Activated naive CD8-positive, alpha-beta T cell treated with anti-CD3 and anti-CD28 coated beads, Interleukin-2, amount 10 ng/mL, durations not matched to agents 7 days and 5 days (primary cell): ENCODE measurements around the gene TMEM221. TPM values are rescaled to one million over a fixed set of nuclear protein-coding genes. Genes with fewer than 3 reads are reported as not detected.
A peak's percentile ranks its signal among the peaks of the same experiment; 100 is the strongest.

Source experiments
- ATAC-seq: fragments of 150-1000 bp; cut with Tn5 transposase; one replicate; pipeline ENCODE4 v1.10.0; 2021; ENCODE audit warnings: low read depth, moderate library complexity
- POLR2A ChIA-PET: fragments of 350-600 bp; sonication (Branson Sonifier 250); formaldehyde crosslinking; loops from one replicate; lab custom pipeline; 2021; ENCODE audit warnings: antibody characterized with exemption; lab: Charles Lee
- DNase-seq: peaks from one replicate; pipeline ENCODE4 v3.0.0; 2021
- H3K27ac Mint-ChIP-seq: one replicate; pipeline ENCODE4 v1.8.0; 2022; ENCODE audit warnings: mild to moderate bottlenecking, mixed read lengths
- H3K27me3 Mint-ChIP-seq: one replicate; pipeline ENCODE4 v1.8.0; 2022; ENCODE audit warnings: mild to moderate bottlenecking, moderate library complexity, mixed read lengths
- H3K36me3 Mint-ChIP-seq: one replicate; pipeline ENCODE4 v1.8.0; 2021; ENCODE audit warnings: mild to moderate bottlenecking, mixed read lengths
- H3K4me1 Mint-ChIP-seq: one replicate; pipeline ENCODE4 v1.8.0; 2021; ENCODE audit warnings: mixed read lengths
- H3K4me3 Mint-ChIP-seq: one replicate; pipeline ENCODE4 v1.8.0; 2022; ENCODE audit warnings: mild to moderate bottlenecking, moderate library complexity, mixed read lengths
- H3K9me3 Mint-ChIP-seq: one replicate; pipeline ENCODE4 v1.8.0; 2021; ENCODE audit warnings: mixed read lengths
- total RNA-seq, 2 experiments: library from RNA; stranded (reverse); gene quantifications; one replicate each; pipeline ENCODE4 v1.2.3, GENCODE V29; 2021

TMEM221 gene
- total RNA-seq, 2 experiments from 2014 or later: not detected

DNA sequence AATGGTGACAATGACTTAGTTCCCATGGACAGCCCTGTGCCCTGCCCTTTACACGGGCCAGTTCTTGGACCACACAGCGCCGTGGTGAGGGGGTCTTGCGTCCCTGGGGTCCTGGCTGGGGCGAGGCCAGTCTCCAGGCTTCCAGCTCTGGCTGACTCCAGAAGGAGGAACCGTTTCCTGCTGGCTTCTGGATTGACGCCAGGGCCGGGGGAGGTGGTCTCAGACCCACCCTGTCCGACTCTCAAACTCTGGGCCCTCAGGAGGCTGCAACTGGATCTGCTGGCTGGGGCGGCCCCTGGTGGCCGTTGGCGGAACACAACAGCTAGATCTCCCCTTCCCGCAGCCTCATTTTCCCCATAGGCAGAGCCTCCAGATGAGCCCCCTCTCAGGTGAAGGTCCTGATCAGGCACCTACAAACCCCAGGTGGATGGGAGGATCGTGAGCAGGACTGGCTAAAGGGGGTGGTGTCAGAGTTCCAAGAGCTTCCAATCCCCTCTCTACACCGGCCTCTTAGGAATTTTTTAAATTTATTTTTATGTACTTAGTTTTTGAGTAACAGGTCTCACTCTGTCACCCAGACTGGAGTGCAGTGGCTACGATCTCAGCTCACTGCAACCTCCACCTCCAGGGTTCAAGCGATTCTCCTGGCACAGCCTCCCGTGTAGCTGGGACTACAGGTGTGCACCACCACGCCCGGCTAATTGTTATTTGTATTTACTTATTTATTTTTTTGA is 62.4 kb downstream of the TMEM221 start:
- Mint-ChIP-seq H3K4me1 (peaks cover 8% of the 10 kb centered on the region), H3K27ac (no peak overlapping the region), H3K9me3 (no peaks in the 10 kb centered on the region), H3K27me3 (peaks cover 29% of the 10 kb centered on the region), H3K36me3 (no peaks in the 10 kb centered on the region), H3K4me3 (no peak overlapping the region)
- peak; percentile 78 for DNase-seq
- ATAC-seq: peak; percentile 53
- POLR2A ChIA-PET: interaction anchor here (1.2 to 1.3 kb wide), 2 partner anchors 19 to 40 kb away, joined by 3 read pairs; partner anchors contain the start of gene BST2

Other genes with a start within 250 kb of the TMEM221 start
- 10 to 100 TPM; 30.1 to 31.8 TPM for gene USE1, start 233.3 kb downstream of the TMEM221 start, total RNA-seq
- gene OCEL1, start 222.4 kb downstream of the TMEM221 start, total RNA-seq: 10 to 100 TPM; 31.8 to 39.0 TPM
- gene NR2F6, start 202.7 kb downstream of the TMEM221 start, total RNA-seq: 1 to 10 TPM; 2.3 to 3.0 TPM
- gene USHBP1, start 183.9 kb downstream of the TMEM221 start, total RNA-seq: not detected
- 100 to 1,000 TPM; 104 to 112 TPM for gene BABAM1, start 181.2 kb downstream of the TMEM221 start, total RNA-seq
- gene ANKLE1, start 166.8 kb downstream of the TMEM221 start, total RNA-seq: 1 to 10 TPM; 5.7 to 5.8 TPM
- 10 to 100 TPM; 12.4 to 12.9 TPM for gene ABHD8, start 145.2 kb downstream of the TMEM221 start, total RNA-seq
- gene MRPL34, start 142.8 kb downstream of the TMEM221 start, total RNA-seq: 10 to 100 TPM; 88.0 to 92.8 TPM
- 10 to 100 TPM; 44.1 to 46.7 TPM for gene DDA1, start 139.1 kb downstream of the TMEM221 start, total RNA-seq
- gene ANO8, start 113.8 kb downstream of the TMEM221 start, total RNA-seq: 10 to 100 TPM; 19.5 to 23.1 TPM
- 10 to 100 TPM; 41.8 to 46.7 TPM for gene GTPBP3, start 111.1 kb downstream of the TMEM221 start, total RNA-seq
- under 1 TPM in 1 of 2 experiments, not detected in 1; 0.68 TPM for gene PLVAP, start 71.3 kb downstream of the TMEM221 start, total RNA-seq
- gene CCDC194, start 54.5 kb downstream of the TMEM221 start, total RNA-seq: 1 to 10 TPM; 4.7 to 5.4 TPM
- 100 to 1,000 TPM; 197 to 201 TPM for gene BST2, start 43.0 kb downstream of the TMEM221 start, total RNA-seq
- gene MVB12A, start 28.6 kb downstream of the TMEM221 start, total RNA-seq: 10 to 100 TPM; 34.1 to 40.3 TPM
- gene NXNL1, start 12.3 kb upstream of the TMEM221 start, total RNA-seq: not detected
- gene SLC27A1, start 21.9 kb upstream of the TMEM221 start, total RNA-seq: 1 to 10 TPM; 8.4 to 9.8 TPM
- 10 to 100 TPM; 85.4 to 90.3 TPM for gene PGLS, start 63.0 kb upstream of the TMEM221 start, total RNA-seq
- gene COLGALT1, start 107.0 kb upstream of the TMEM221 start, total RNA-seq: 10 to 100 TPM; 63.3 to 68.4 TPM
- under 1 TPM; 0.06 to 0.25 TPM for gene UNC13A, start 239.7 kb upstream of the TMEM221 start, total RNA-seq